ENCODE measurements around the gene RUBCN.
"Not testable (repeated sequence)": the region's sequence is repeated elsewhere in the genome, so short reads cannot be mapped to it uniquely, and the experiment has no call there.

DNA sequence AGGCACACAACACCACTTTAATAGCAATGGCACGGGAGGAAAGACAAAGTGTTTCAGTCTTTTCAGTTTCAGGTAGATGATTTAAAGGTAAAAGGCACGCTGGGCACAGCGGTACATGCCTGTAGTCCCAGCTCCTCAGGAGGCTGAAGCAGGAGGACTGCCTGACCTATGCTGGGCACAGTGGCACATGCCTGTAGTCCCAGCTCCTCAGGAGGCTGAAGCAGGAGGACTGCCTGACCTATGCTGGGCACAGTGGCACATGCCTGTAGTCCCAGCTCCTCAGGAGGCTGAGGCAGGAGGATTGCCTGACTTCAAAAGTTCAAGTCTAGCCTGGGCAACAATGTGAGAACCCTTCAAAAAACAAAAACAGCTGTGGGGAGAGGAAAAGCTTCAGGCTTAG lies 8.8 kb downstream of the RUBCN start:
- not testable (repeated sequence) for TF ChIP-seq POLR2AphosphoS5 (IDR thresholded peaks at IDR 0.05); POLR2A (IDR thresholded peaks at IDR 0.05; ENCODE audit: low read depth)
- TF ChIP-seq, protein P1, sequence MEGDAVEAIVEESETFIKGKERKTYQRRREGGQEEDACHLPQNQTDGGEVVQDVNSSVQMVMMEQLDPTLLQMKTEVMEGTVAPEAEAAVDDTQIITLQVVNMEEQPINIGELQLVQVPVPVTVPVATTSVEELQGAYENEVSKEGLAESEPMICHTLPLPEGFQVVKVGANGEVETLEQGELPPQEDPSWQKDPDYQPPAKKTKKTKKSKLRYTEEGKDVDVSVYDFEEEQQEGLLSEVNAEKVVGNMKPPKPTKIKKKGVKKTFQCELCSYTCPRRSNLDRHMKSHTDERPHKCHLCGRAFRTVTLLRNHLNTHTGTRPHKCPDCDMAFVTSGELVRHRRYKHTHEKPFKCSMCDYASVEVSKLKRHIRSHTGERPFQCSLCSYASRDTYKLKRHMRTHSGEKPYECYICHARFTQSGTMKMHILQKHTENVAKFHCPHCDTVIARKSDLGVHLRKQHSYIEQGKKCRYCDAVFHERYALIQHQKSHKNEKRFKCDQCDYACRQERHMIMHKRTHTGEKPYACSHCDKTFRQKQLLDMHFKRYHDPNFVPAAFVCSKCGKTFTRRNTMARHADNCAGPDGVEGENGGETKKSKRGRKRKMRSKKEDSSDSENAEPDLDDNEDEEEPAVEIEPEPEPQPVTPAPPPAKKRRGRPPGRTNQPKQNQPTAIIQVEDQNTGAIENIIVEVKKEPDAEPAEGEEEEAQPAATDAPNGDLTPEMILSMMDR (IDR thresholded peaks at IDR 0.05) = not testable (repeated sequence)

Data from esophagus muscularis mucosa (tissue), 3 donors.